ENCODE results near the gene BMPER. TPM values are rescaled to one million over a fixed set of nuclear protein-coding genes. Genes with fewer than 3 reads are reported as not detected.
A peak's percentile ranks its signal among the peaks of the same experiment; 100 is the strongest.

Gene BMPER
- total RNA-seq, 6 experiments from 2014 or later = 9.4 to 13.5 (median 11.1) TPM

DNA sequence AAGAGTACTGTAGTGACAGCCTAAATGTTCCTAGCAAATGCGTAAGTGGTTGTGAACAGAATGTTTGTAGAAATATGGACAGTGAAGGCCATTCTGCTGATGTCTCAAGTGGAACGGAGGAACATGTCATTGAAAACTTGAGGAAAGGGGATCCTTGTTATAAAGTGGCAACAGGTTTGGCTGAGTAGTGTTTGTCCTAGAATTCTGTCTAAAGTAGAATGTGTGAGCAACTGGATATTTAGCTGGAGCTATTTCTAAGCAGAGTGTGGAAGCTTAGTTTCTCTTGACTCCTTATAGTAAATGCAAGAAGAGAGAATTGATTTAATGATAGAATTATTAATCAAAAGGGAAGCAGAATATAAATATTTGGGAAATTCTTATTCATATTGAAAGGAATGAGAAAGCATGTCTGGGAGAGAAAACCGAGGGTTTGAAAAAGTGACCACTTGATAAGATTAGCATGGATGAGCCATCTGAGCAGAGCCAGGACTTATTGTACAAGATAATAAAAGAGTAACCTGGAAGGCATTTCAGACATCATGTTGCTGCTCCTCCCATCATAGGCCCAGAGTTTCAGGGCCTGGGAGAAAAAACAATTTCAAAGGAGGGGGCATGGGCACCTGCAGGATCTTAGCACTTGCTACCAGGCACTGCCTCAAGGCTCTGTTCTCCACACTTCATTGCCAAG lies 276.1 kb downstream of the BMPER start:
- no peak overlapping the region for H3K4me3 Mint-ChIP-seq
- H3K4me1 Mint-ChIP-seq (ENCODE audit: low read depth) = peaks cover 5% of the 10 kb centered on the region; the same call in 1 of the 2 replicates
- H3K9me3 Mint-ChIP-seq = no peaks in the 10 kb centered on the region
- no peak for DNase-seq
- H3K27me3 Mint-ChIP-seq (ENCODE audit: insufficient read depth) = peaks cover 3% of the 10 kb centered on the region
- H3K36me3 Mint-ChIP-seq (ENCODE audit: low read depth) = no peaks in the 10 kb centered on the region
- TF ChIP-seq, protein P1, sequence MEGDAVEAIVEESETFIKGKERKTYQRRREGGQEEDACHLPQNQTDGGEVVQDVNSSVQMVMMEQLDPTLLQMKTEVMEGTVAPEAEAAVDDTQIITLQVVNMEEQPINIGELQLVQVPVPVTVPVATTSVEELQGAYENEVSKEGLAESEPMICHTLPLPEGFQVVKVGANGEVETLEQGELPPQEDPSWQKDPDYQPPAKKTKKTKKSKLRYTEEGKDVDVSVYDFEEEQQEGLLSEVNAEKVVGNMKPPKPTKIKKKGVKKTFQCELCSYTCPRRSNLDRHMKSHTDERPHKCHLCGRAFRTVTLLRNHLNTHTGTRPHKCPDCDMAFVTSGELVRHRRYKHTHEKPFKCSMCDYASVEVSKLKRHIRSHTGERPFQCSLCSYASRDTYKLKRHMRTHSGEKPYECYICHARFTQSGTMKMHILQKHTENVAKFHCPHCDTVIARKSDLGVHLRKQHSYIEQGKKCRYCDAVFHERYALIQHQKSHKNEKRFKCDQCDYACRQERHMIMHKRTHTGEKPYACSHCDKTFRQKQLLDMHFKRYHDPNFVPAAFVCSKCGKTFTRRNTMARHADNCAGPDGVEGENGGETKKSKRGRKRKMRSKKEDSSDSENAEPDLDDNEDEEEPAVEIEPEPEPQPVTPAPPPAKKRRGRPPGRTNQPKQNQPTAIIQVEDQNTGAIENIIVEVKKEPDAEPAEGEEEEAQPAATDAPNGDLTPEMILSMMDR (IDR thresholded peaks at IDR 0.05) = no peak
- no peak overlapping the region for H3K27ac Mint-ChIP-seq

DNA sequence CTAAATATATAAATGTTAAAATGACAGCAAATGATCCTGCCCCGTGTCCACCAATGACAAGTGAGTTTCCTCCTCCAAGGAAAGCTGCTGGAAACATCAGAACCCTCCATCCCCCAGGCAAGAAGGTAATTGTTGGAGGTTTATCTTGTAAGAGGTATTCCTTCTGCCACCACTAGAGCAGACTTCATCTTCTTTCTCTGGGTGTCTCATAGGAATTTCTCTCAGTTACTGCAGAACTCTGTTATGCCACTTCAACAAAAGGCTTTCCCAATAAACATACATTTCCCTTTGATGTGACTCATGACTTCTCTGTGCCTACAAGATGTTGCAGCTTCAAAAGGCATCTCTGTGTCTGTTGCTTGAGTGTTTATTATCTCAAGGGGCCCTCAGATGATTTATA lies 279.1 kb downstream of the BMPER start:
- Mint-ChIP-seq H3K4me3 (no peak overlapping the region), H3K9me3 (no peaks in the 10 kb centered on the region), H3K27ac (no peak overlapping the region), H3K36me3 (ENCODE audit: low read depth) (no peaks in the 10 kb centered on the region), H3K27me3 (ENCODE audit: insufficient read depth) (peaks cover 2% of the 10 kb centered on the region), H3K4me1 (ENCODE audit: low read depth) (peaks cover 23% of the 10 kb centered on the region)
- TF ChIP-seq, protein P1 (IDR thresholded peaks at IDR 0.05) = peak; percentile 59
- peak; percentile 65 for DNase-seq

DNA sequence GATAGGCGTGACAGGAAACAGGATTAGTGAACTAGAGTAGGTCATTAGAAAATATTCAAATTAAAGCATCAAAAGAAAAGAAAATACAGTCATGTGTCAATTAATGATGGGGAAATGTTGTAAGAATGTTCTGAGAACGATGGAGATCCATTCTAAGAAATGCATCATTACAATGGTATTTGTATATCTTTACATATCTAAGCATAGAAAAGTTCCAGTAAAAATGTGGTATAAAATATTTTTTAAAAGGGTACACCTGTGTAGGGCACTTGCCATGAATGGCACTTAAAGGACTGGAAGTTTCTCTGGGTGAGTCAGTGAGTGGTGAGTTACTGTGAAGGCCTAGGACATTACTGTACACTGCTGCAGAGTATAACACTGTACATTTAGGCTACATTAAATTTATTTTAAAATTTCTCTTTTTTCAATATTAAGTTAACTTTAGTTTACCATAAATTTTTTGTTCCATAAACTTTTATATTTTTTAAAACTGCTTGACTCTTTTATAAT lies 282.5 kb downstream of the BMPER start:
- Mint-ChIP-seq H3K27ac (no peak overlapping the region), H3K4me3 (no peak overlapping the region), H3K27me3 (ENCODE audit: insufficient read depth) (peaks cover 2% of the 10 kb centered on the region), H3K9me3 (no peaks in the 10 kb centered on the region), H3K36me3 (ENCODE audit: low read depth) (no peaks in the 10 kb centered on the region), H3K4me1 (ENCODE audit: low read depth) (peaks cover 29% of the 10 kb centered on the region)
- TF ChIP-seq, protein P1 (IDR thresholded peaks at IDR 0.05) = no peak
- peak; percentile 21 for DNase-seq

DNA sequence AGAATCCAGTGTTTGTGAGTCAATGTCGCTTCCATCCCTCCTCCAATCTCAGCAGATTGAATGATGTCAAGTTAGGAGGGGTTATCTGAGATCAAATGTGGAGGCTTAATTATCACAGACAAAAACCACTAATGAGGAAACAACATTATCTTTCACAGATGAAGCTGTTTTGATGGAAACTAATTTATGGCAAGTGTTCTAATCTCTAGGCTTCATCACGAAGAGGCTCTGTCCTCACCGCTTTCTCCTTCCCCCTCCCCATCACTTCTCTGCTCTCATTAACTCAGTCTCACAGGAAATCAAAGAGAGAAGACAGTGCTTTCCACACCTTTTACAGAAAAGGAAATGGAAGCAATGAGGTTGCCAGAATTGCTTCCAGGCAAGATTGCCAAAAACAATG lies 283.7 kb downstream of the BMPER start:
- DNase-seq = no peak
- Mint-ChIP-seq H3K4me1 (ENCODE audit: low read depth) (peaks cover 29% of the 10 kb centered on the region), H3K36me3 (ENCODE audit: low read depth) (no peaks in the 10 kb centered on the region), H3K4me3 (no peak overlapping the region), H3K9me3 (no peaks in the 10 kb centered on the region), H3K27ac (no peak overlapping the region), H3K27me3 (ENCODE audit: insufficient read depth) (peaks cover 2% of the 10 kb centered on the region)
- TF ChIP-seq, protein P1 (IDR thresholded peaks at IDR 0.05) = no peak

DNA sequence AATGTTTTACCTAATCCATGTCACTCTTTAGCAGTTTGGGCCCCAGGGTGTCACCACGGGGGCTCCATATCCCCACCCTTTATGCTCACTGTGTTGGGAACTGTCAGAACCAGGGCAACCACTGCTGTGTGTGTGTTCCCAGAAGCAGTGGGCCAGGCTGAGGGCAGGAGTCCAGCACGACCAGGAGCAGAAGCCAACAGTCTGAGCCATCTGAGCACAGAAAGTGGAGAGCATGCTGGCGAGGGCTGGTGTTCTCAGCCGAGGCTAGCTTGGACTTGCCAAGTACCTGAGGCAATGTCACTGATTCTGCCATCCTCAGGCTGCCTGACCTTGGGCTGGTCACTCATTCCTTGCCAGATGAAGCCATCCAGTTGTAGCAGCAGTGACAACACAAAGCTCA lies 285.0 kb downstream of the BMPER start:
- no peaks in the 10 kb centered on the region for H3K9me3 Mint-ChIP-seq
- no peak for DNase-seq
- no peak overlapping the region for H3K4me3 Mint-ChIP-seq
- H3K4me1 Mint-ChIP-seq (ENCODE audit: low read depth) = peaks cover 24% of the 10 kb centered on the region
- TF ChIP-seq, protein P1 (IDR thresholded peaks at IDR 0.05) = no peak
- no peaks in the 10 kb centered on the region for H3K36me3 Mint-ChIP-seq (ENCODE audit: low read depth)
- no peaks in the 10 kb centered on the region; the same call in 1 of the 2 replicates for H3K27me3 Mint-ChIP-seq (ENCODE audit: insufficient read depth)
- H3K27ac Mint-ChIP-seq = no peak overlapping the region
